Kidney epithelial cell (primary cell): ENCODE measurements around the gene PPP1R12B. TPM values are rescaled to one million over a fixed set of nuclear protein-coding genes. Genes with fewer than 3 reads are reported as not detected.
"Not testable (repeated sequence)": the region's sequence is repeated elsewhere in the genome, so short reads cannot be mapped to it uniquely, and the experiment has no call there.

Experiments
- DNase-seq: peaks from one replicate; pipeline ENCODE4 v3.0.0-alpha.2; 2010; ENCODE audit warnings: low read depth
- H3K27me3 ChIP-seq: 2 replicates; pipeline ENCODE4 v1.6.0; 2011; ENCODE audit warnings: low read length; ENCODE audit not compliant: control insufficient read depth, insufficient read depth
- H3K36me3 ChIP-seq: 2 replicates; pipeline ENCODE4 v1.5.1; 2011; ENCODE audit warnings: low read length; ENCODE audit not compliant: control insufficient read depth, insufficient read depth
- H3K4me3 ChIP-seq: 2 replicates; pipeline ENCODE4 v1.5.1; 2011; ENCODE audit warnings: low read depth, mild to moderate bottlenecking, control low read depth, low read length
- CTCF ChIP-seq: IDR thresholded peaks from 2 replicates; pipeline ENCODE4 v1.5.1; 2011; ENCODE audit warnings: mild to moderate bottlenecking, moderate library complexity, low read length, control low read depth, inconsistent platforms; ENCODE audit not compliant: insufficient read depth, poor library complexity, severe bottlenecking
- total RNA-seq: library from RNA; depleted of rRNA; stranded (reverse); fragments of >200 nt; gene quantifications from 2 replicates; pipeline ENCODE4 v1.2.3, GENCODE V29; 2015

The PPP1R12B gene
- total RNA-seq, 1 donor from 2014 or later: 6.8 TPM

GRCh38 chr1:202624781-202625108 is 276.2 kb downstream of the PPP1R12B start:
- no peaks in the 10 kb centered on the region for H3K36me3 ChIP-seq
- no peak for DNase-seq
- H3K27me3 ChIP-seq: peaks cover 8% of the 10 kb centered on the region
- no peak overlapping the region for H3K4me3 ChIP-seq
- TF ChIP-seq CTCF: no peak

DNA sequence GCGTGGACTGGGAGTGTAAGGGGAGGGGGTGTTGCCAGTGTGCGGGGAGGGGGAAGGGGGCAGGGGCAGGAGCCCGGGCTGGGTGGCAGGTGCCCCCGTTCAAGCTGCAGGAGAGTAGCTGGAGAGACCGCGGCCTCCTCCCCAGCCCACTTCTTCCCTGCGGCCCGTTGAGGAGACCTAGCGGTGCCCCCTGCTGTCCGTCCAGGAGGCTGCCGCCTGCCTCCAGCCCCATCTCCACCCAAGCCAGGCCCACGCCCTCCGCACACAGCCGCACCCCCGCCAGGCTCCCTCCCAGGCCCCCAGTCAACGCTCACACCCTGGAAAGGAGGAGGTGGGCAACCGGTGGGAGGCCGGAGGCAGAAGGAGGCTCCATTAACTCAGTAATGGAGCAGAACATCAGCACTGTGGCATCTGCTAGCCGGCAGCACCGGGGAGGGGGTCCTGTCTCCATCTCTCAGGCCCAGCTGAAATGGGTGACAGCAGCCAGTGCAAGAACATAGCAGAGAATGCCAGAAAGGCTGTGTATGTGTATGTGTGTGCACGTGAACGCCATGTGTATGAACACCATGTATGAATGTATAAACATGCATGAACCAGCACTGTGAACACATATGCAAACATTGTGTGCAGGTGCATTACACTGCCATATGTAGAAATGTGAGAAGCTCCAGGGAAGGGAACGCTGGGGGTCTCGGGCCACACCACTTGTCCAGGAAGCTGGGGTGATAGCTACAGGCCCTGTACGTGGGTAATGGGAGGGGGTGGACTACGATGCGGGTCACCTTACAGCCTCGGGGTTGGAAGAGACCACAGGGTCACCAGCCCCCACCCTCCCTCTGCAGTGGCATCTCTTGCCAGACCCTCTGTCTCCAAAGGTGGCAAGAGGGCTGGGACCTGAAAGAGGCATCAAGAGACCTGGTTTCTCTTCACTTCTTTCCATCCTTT is 277.2 kb downstream of the PPP1R12B start:
- peak; percentile 81 for TF ChIP-seq CTCF
- no peak overlapping the region for H3K4me3 ChIP-seq
- peaks cover 9% of the 10 kb centered on the region for H3K27me3 ChIP-seq
- DNase-seq: peak; percentile 26
- H3K36me3 ChIP-seq: no peaks in the 10 kb centered on the region

DNA sequence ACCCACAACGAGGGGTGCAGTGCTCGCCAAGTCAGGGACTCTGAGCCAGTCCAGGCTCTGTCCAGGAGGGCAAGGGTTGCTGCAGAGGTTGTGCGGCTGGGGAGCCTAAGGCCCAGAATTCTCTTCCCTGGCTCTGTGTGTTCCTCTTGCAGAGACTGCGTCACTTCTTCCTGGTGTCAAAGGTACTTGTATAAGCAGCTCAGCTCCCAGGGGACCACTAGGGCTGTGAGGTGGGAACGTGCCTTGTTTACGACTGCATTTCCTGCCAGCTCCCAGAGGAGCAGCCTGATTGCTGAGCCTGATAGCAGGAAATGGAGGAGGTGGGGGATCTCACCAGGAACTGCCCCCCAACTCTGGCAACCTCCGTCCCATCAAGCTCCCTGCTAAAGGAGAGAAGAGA is 278.5 kb downstream of the PPP1R12B start:
- not testable (repeated sequence) for H3K4me3 ChIP-seq, DNase-seq, H3K36me3 ChIP-seq
- H3K27me3 ChIP-seq: peaks cover 14% of the 10 kb centered on the region

DNA sequence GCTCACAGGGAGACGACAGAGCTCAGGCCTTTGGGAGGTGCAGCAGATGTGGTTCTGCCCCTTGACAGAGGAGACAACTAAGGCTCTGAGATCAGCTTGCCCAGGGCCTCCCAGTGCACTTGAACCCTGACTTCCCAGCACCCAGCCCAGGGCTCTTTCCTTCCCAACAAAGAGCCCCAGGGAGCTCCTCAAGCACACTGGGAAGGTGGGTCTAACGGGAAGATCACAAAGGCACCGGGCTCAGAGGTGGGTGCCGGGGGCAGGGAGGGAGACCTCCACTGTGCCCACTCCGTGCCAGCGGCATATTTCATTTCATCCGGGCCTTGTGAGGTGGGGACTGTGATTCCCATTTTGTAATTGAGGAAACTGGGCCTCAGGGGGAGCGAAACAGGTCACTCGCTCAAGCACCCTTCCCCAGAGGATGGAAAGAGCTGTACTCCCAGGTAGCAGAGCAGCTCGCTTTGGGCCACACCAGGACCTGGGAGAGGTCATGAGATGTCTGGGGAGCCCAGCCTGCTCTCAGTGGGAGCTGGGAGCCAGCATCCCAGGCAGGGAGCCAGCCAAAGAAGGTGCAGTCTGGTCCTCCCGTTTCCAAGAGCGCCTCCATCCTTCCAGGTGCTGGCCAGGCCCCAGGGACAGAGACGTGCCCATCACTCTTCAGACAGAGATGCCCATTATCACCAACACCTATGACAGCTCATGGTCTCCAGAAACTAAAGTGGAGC is 279.5 kb downstream of the PPP1R12B start:
- Histone ChIP-seq H3K36me3 (no peaks in the 10 kb centered on the region), H3K27me3 (peaks cover 14% of the 10 kb centered on the region), H3K4me3 (no peak overlapping the region)
- DNase-seq: no peak
- TF ChIP-seq CTCF: no peak

- TF ChIP-seq CTCF: no peak
- DNase-seq: no peak
- H3K4me3 ChIP-seq: no peak overlapping the region
- H3K27me3 ChIP-seq: peaks cover 14% of the 10 kb centered on the region
- H3K36me3 ChIP-seq: no peaks in the 10 kb centered on the region
Measured at GRCh38 chr1:202628646-202629215, 280.2 kb downstream of the PPP1R12B start.

- not testable (repeated sequence) for H3K4me3 ChIP-seq, H3K36me3 ChIP-seq, DNase-seq
- peaks cover 14% of the 10 kb centered on the region for H3K27me3 ChIP-seq
Measured at GRCh38 chr1:202629257-202629811, 280.8 kb downstream of the PPP1R12B start.

GRCh38 chr1:202630096-202630495 is 281.6 kb downstream of the PPP1R12B start:
- DNase-seq, H3K4me3 ChIP-seq, H3K36me3 ChIP-seq: not testable (repeated sequence)
- peaks cover 16% of the 10 kb centered on the region for H3K27me3 ChIP-seq
